Measurements from ENCODE around the gene IZUMO1. TPM values are rescaled to one million over a fixed set of nuclear protein-coding genes. Genes with fewer than 3 reads are reported as not detected.

IZUMO1 gene
- total and polyA plus RNA-seq, 9 of the 15 experiments (the other 6 are each of a cell fraction or from before 2014, with no cell fraction given): 0.14 to 2.1 (median 0.73) TPM

DNA sequence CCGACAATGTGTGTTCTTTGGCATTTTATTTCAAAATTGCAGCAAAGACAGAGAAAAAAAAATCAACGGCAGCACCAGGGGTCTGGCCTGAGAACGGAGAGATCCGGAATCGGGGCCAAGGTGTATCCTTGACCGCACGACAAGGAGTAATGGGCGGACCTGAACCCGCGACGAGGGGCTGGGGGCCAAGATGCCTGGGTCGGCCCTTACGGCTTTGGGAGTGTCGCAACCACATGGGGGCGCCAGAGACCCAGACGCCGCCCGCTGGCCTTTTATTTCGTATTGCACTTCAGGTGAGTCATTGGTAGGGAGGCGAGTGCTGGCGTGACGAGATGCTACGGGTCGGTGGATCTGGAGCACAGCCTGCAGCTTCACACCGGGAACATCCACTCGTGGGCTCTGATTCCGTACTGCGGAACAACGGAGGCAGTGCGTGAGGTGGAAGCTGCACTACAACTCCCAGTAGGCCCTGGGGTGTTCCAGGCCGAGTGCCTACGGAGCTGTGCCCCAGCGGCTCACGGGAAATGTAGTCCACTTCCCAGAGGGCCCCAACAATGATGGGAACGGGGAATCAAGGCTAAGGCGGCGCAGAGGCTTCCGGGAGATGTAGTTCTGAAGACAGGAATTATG is 48.5 kb upstream of the IZUMO1 start (continued):
- peak; percentile 58 to 90; a peak in 3 of 4 replicates for TF ChIP-seq TEAD1 (CRISPR knock-in tag; IDR thresholded peaks at IDR 0.05)
- TF ChIP-seq TEAD2 (tag; IDR thresholded peaks at IDR 0.05): no peak
- TF ChIP-seq ZNF764 (CRISPR knock-in tag; IDR thresholded peaks at IDR 0.05; ENCODE audit: low read depth): no peak
- no peak for TF ChIP-seq KDM5B (IDR thresholded peaks at IDR 0.05; ENCODE audit: insufficient replicate concordance, low read depth, low read length)
- TF ChIP-seq, protein P1, sequence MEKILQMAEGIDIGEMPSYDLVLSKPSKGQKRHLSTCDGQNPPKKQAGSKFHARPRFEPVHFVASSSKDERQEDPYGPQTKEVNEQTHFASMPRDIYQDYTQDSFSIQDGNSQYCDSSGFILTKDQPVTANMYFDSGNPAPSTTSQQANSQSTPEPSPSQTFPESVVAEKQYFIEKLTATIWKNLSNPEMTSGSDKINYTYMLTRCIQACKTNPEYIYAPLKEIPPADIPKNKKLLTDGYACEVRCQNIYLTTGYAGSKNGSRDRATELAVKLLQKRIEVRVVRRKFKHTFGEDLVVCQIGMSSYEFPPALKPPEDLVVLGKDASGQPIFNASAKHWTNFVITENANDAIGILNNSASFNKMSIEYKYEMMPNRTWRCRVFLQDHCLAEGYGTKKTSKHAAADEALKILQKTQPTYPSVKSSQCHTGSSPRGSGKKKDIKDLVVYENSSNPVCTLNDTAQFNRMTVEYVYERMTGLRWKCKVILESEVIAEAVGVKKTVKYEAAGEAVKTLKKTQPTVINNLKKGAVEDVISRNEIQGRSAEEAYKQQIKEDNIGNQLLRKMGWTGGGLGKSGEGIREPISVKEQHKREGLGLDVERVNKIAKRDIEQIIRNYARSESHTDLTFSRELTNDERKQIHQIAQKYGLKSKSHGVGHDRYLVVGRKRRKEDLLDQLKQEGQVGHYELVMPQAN (IDR thresholded peaks at IDR 0.05; ENCODE audit: borderline replicate concordance): no peak
- TF ChIP-seq SMARCE1 (IDR thresholded peaks at IDR 0.05): 0 out of 2 replicates have a peak, but pooled peaks have one; percentile 13
- TF ChIP-seq STAT5A (IDR thresholded peaks at IDR 0.05; ENCODE audit: borderline replicate concordance, low read length): no peak
- TF ChIP-seq, protein P2, sequence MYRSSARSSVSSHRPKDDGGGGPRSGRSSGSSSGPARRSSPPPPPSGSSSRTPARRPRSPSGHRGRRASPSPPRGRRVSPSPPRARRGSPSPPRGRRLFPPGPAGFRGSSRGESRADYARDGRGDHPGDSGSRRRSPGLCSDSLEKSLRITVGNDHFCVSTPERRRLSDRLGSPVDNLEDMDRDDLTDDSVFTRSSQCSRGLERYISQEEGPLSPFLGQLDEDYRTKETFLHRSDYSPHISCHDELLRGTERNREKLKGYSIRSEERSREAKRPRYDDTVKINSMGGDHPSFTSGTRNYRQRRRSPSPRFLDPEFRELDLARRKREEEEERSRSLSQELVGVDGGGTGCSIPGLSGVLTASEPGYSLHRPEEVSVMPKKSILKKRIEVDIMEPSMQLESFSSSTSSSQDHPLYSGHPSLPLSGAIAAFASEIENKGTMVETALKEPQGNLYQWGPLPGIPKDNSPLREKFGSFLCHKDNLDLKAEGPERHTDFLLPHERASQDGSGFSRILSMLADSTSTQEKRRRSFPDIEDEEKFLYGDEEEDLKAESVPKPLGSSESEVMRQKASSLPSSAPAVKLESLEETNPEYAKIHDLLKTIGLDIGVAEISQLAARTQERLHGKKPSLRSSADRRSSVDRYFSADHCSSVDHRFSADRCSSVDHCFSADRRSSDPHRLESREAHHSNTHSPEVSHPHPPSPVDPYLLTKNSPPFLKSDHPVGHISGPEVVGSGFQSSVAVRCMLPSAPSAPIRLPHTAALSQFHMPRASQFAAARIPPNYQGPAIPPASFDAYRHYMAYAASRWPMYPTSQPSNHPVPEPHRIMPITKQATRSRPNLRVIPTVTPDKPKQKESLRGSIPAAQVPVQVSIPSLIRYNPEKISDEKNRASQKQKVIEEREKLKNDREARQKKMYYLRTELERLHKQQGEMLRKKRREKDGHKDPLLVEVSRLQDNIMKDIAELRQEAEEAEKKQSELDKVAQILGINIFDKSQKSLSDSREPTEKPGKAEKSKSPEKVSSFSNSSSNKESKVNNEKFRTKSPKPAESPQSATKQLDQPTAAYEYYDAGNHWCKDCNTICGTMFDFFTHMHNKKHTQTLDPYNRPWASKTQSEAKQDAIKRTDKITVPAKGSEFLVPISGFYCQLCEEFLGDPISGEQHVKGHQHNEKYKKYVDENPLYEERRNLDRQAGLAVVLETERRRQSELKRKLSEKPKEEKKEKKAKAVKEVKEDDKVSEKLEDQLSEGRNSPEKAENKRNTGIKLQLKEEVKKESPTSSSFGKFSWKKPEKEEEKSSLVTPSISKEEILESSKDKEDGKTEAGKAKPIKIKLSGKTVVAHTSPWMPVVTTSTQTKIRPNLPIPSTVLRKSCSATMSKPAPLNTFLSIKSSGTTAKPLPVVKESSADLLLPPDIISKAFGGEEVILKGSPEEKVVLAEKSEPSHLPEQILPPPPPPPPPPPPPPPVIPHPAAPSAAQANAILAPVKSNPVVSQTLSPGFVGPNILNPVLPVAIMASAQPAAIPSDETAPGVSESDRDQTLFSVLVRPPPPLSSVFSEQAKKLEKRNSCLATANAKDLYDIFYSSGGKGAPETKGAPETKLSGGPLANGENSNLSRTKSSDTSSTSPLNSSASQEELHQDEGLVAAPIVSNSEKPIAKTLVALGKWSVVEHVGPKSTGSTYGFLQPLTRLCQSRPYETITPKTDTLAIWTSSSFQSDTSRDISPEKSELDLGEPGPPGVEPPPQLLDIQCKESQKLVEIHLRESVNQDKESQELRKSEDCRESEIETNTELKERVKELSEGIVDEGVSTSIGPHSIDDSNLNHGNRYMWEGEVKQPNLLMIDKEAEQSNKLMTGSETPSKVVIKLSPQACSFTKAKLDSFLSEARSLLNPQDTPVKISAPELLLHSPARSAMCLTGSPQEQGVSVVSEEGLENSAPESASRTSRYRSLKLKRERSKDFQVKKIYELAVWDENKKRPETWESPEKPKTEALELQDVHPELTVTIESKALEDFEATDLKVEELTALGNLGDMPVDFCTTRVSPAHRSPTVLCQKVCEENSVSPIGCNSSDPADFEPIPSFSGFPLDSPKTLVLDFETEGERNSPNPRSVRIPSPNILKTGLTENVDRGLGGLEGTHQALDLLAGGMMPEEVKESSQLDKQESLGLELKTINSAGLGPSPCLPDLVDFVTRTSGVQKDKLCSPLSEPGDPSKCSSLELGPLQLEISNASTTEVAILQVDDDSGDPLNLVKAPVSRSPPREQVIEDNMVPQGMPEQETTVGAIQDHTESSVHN (IDR thresholded peaks at IDR 0.05; ENCODE audit: borderline replicate concordance in 1 of 2, low read depth in 1 of 2): no peak
- TF ChIP-seq, protein P3, sequence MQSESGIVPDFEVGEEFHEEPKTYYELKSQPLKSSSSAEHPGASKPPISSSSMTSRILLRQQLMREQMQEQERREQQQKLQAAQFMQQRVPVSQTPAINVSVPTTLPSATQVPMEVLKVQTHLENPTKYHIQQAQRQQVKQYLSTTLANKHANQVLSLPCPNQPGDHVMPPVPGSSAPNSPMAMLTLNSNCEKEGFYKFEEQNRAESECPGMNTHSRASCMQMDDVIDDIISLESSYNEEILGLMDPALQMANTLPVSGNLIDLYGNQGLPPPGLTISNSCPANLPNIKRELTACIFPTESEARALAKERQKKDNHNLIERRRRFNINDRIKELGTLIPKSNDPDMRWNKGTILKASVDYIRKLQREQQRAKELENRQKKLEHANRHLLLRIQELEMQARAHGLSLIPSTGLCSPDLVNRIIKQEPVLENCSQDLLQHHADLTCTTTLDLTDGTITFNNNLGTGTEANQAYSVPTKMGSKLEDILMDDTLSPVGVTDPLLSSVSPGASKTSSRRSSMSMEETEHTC (IDR thresholded peaks at IDR 0.05): no peak
- TF ChIP-seq, protein P4, sequence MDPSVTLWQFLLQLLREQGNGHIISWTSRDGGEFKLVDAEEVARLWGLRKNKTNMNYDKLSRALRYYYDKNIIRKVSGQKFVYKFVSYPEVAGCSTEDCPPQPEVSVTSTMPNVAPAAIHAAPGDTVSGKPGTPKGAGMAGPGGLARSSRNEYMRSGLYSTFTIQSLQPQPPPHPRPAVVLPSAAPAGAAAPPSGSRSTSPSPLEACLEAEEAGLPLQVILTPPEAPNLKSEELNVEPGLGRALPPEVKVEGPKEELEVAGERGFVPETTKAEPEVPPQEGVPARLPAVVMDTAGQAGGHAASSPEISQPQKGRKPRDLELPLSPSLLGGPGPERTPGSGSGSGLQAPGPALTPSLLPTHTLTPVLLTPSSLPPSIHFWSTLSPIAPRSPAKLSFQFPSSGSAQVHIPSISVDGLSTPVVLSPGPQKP (CRISPR knock-in tag; IDR thresholded peaks at IDR 0.05): no peak
- TF ChIP-seq OTX1 (CRISPR knock-in tag; IDR thresholded peaks at IDR 0.05): peak; percentile 64; the same call in 1 of the 2 replicates
- TF ChIP-seq CEBPG (CRISPR knock-in tag; IDR thresholded peaks at IDR 0.05): peak; percentile 87
- peak; percentile 72 to 87 for TF ChIP-seq CEBPG (tag; conservative IDR thresholded peaks at IDR 0.05 in 1 of 2, IDR thresholded peaks at IDR 0.05 in 1 of 2)
- TF ChIP-seq ELF4 (CRISPR knock-in tag; IDR thresholded peaks at IDR 0.05): peak; percentile 90; the same call in 1 of the 2 replicates
